Testis (tissue), 2 donors: ENCODE measurements around the gene ATP7B.

ENCODE experiments used
- CTCF ChIP-seq, 3 experiments: fragments of 450-650 bp in 2 of 3; fragments of 200-600 bp in 1 of 3; sonication (generic) in 1 of 3; IDR thresholded peaks; one replicate each; pipeline ENCODE4 v1.5.1; 2016 to 2019; ENCODE audit warnings: antibody characterized with exemption in 3 of 3, mild to moderate bottlenecking in 2 of 3, moderate library complexity in 1 of 3
- POLR2A ChIP-seq: fragments of 450-650 bp; IDR thresholded peaks from one replicate; pipeline ENCODE4 v1.6.1; 2017; ENCODE audit warnings: antibody characterized with exemption, mild to moderate bottlenecking, moderate library complexity

GRCh38 chr13:51998723-51999509 lies 12.3 kb downstream of the ATP7B start:
- no peak for TF ChIP-seq CTCF (IDR thresholded peaks at IDR 0.05)
- no peak for TF ChIP-seq POLR2A
